HG03175 (cell line): ENCODE measurements around the gene KIF1B.
"Not testable (repeated sequence)": the region's sequence is repeated elsewhere in the genome, so short reads cannot be mapped to it uniquely, and the experiment has no call there.

Source experiments
- ATAC-seq: cut with Tn5 transposase; IDR thresholded peaks from one replicate; pipeline ENCODE4 v1.9.1; 2021; ENCODE audit warnings: mild to moderate bottlenecking, moderate library complexity; ENCODE audit not compliant: unreplicated experiment

KIF1B gene

GRCh38 chr1:10189659-10190058 lies 20.7 kb upstream of the KIF1B start:
- ATAC-seq: no peak

GRCh38 chr1:10192263-10192662 lies 18.1 kb upstream of the KIF1B start:
- ATAC-seq: no peak

DNA sequence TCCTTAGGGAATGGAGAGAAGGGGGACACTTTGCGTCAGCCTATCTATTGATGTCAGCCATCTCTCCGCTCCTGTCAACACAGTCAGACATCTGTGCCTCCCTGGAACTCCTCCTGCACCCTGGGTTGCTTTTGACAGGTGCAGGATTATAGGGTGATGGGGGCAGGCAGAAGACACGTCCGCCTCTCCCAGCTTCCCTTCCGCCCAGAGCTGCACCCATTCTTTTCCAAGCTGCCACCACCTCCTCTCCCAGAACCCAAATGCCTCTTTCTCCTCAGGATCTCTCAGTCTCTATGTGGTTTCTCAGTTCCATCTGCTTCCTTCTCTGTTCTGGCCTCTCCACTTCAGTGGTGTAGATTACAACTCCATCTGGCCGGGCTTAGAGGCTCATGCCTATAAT lies 17.1 kb upstream of the KIF1B start:
- ATAC-seq: no peak

GRCh38 chr1:10195570-10195969 lies 14.8 kb upstream of the KIF1B start:
- no peak for ATAC-seq

GRCh38 chr1:10196976-10197375 lies 13.4 kb upstream of the KIF1B start:
- no peak for ATAC-seq

- no peak for ATAC-seq
Measured at GRCh38 chr1:10200620-10201019, 9.8 kb upstream of the KIF1B start.

- ATAC-seq: no peak
Measured at GRCh38 chr1:10204003-10204642, 6.2 kb upstream of the KIF1B start.

GRCh38 chr1:10205206-10205605 lies 5.2 kb upstream of the KIF1B start:
- ATAC-seq: not testable (repeated sequence)

DNA sequence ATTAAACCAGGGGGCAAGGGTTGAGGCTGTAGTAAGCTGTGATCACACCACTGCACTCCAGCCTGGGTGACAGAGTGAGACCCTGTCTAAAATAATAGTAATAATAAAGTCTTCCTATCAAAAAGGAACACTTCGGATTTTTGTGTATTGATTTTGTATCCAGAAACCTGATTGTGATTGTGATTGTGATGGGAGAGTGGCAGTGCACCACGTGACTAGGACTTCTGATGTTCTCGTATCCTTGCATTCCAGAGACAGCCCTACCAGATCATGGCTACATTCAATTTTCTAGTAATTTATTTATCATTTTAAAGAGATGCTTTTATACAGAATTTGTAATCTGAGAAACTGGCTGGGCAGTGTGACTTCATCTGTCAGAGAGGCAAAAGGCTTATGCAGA lies 2.6 kb upstream of the KIF1B start:
- no peak for ATAC-seq

GRCh38 chr1:10208537-10208936 lies 1.8 kb upstream of the KIF1B start:
- no peak for ATAC-seq

GRCh38 chr1:10209590-10209904 lies 823 bp upstream of the KIF1B start:
- no peak for ATAC-seq

- no peak for ATAC-seq
Measured at GRCh38 chr1:10210841-10211804, 753 bp downstream of the KIF1B start.

- ATAC-seq: no peak
Measured at GRCh38 chr1:10211805-10212410, 1.5 kb downstream of the KIF1B start.

GRCh38 chr1:10212476-10212875 lies 2.1 kb downstream of the KIF1B start:
- no peak for ATAC-seq

GRCh38 chr1:10213186-10213705 lies 2.9 kb downstream of the KIF1B start:
- ATAC-seq: no peak

DNA sequence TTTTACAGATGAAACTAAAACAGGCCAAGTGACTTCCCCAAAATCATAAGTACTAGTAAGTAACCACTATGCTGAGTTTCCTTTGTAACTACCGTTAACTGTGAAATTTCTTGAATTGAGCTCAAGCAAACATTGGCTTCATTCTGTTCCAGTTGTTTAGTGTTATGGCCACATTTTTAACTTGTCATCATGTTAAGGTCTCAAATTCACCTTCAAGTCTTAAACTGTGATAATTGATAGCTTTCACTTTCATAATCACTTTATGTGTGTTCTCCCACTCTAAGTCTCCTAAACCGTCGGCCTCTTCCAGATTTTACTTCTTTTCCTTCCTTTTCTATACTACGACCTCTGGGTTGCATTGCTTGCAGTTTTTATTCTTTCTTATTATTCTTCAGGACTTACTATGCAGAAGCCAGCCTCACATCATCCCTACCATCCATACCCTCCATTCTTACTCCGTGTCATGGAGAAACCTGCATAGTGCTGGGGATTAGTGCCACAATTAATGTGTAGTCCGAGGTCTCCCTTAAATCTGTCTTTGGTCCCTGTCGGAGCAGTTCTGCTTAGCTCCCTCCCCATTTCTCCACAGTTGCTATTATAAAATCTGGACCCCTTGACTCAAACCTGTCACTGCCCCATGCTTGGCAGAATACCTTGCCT lies 5.8 kb downstream of the KIF1B start:
- ATAC-seq: no peak

- no peak for ATAC-seq
Measured at GRCh38 chr1:10217748-10218441, 7.5 kb downstream of the KIF1B start.

DNA sequence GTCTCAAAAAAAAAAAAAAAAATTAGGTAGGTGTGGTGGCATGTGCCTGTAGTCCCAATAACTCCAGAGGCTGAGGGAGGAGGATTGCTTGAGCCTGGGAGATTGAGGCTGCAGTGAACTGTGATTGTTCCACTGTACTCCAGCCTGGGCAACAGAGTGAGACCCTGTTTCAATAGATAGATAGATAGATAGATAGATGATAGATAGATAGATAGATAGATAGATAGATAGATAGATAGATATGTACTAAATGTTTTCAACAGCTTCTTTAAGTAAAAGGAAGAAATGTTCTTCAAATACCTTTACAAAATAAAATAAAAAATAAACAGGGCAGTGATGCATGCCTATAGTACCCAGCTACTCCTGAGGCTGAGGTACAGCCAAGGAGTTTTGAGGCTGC lies 9.8 kb downstream of the KIF1B start:
- no peak for ATAC-seq

- ATAC-seq: not testable (repeated sequence)
Measured at GRCh38 chr1:10220657-10221056, 10.3 kb downstream of the KIF1B start.

- no peak for ATAC-seq
Measured at GRCh38 chr1:10225573-10225972, 15.2 kb downstream of the KIF1B start.

- no peak for ATAC-seq
Measured at GRCh38 chr1:10228528-10228927, 18.2 kb downstream of the KIF1B start.
